K562 (cell line): ENCODE data around the gene EFNA5. TPM values are rescaled to one million over a fixed set of nuclear protein-coding genes. Genes with fewer than 3 reads are reported as not detected.

Experiments
- ATAC-seq: fragments of 200-7000 bp; cut with Tn5 transposase; 3 replicates; pipeline ENCODE4 v1.9.1; 2020; ENCODE audit warnings: moderate library complexity
- BruUV-seq: library from RNA; stranded (reverse); fragments of 400-500 nt; replicated peaks from 2 replicates; lab custom pipeline; 2021; lab: Mats Ljungman, UMichigan
- CTCF ChIA-PET: fragments of 300-600 bp; formaldehyde crosslinking; extraction: SDS; loops from one replicate; lab custom pipeline; 2021; ENCODE audit warnings: low intra/inter-chr PET ratio; lab: Yijun Ruan, JAX
- POLR2A ChIA-PET: fragments of 300-600, 350-650 bp; sonication (Branson Sonifier 250); formaldehyde crosslinking; extraction: SDS; loops from one replicate; lab custom pipeline; 2021; ENCODE audit warnings: antibody characterized with exemption, inconsistent platforms; lab: Yijun Ruan, JAX
- DNase-seq, 4 experiments: peaks; one replicate each; pipeline versions ENCODE4 v3.0.0 to v3.0.0-alpha.2; 2011 to 2018; ENCODE audit warnings: low spot score in 3 of 4, mixed read lengths in 3 of 4; ENCODE audit errors: extremely low read depth in 1 of 4
- FAIRE-seq: peaks from 2 replicates; lab custom pipeline; 2011; peaks lifted over from hg19 to GRCh38; lab: Jason Lieb, UNC
- H2AFZ ChIP-seq: 2 replicates; pipeline ENCODE4 v1.6.0; 2011; ENCODE audit warnings: low read depth, low read length, control low read depth, inconsistent platforms
- H3K27ac ChIP-seq: fragments of 200-600 bp; 3 replicates; pipeline ENCODE4 v1.8.0; 2011; ENCODE audit warnings: low read depth, mild to moderate bottlenecking, control low read depth, inconsistent platforms, low read length, moderate library complexity, mixed read lengths; ENCODE audit errors: extremely low read depth
- H3K27me3 ChIP-seq, 2 experiments: fragments of 300-600 bp in 1 of 2; 2 replicates in 1 of 2; 3 replicates in 1 of 2; pipeline versions ENCODE4 v1.6.0 to v1.8.0; 2011; ENCODE audit warnings: inconsistent platforms in 2 of 2, low read length in 2 of 2, mild to moderate bottlenecking in 1 of 2, mixed read lengths in 1 of 2, moderate library complexity in 1 of 2; ENCODE audit not compliant: control insufficient read depth in 2 of 2, insufficient read depth in 2 of 2
- H3K36me3 ChIP-seq: fragments of 300-600 bp; 3 replicates; pipeline ENCODE4 v1.8.0; 2011; ENCODE audit warnings: mild to moderate bottlenecking, low read length, inconsistent platforms; ENCODE audit not compliant: control insufficient read depth, insufficient read depth
- H3K4me1 ChIP-seq, 2 experiments: fragments of 200-600 bp in 1 of 2; replicated peaks in 1 of 2; 2 replicates in 1 of 2; 3 replicates in 1 of 2; pipeline versions ENCODE4 v1.5.1 to v1.8.0; 2011; ENCODE audit warnings: inconsistent platforms in 2 of 2, low read length in 2 of 2, mild to moderate bottlenecking in 1 of 2, mixed read lengths in 1 of 2, moderate library complexity in 1 of 2; ENCODE audit not compliant: control insufficient read depth in 2 of 2, insufficient read depth in 2 of 2
- H3K4me2 ChIP-seq: 2 replicates; pipeline ENCODE4 v1.6.1; 2011; ENCODE audit warnings: low read length, control low read depth, inconsistent platforms, mixed read lengths; ENCODE audit not compliant: insufficient read depth
- H3K4me3 ChIP-seq: fragments of 200-600 bp; sonication (generic), shearing (Covaris generic); 2 replicates; pipeline ENCODE4 v1.5.1; 2016; ENCODE audit warnings: control low read depth, inconsistent platforms
- H3K79me2 ChIP-seq: fragments of 200-600 bp; 3 replicates; pipeline ENCODE4 v1.8.0; 2011; ENCODE audit warnings: low read length, inconsistent platforms; ENCODE audit not compliant: control insufficient read depth, insufficient read depth
- H3K9ac ChIP-seq, 2 experiments: 2 replicates each; pipeline versions ENCODE4 v1.6.0 to v1.6.1; 2011; ENCODE audit warnings: low read depth in 2 of 2, low read length in 2 of 2, control low read depth in 1 of 2, inconsistent platforms in 1 of 2, mild to moderate bottlenecking in 1 of 2, mixed read lengths in 1 of 2; ENCODE audit not compliant: insufficient read depth in 1 of 2
- H3K9me1 ChIP-seq: one replicate; pipeline ENCODE4 v1.6.0; 2011; ENCODE audit warnings: inconsistent platforms, mild to moderate bottlenecking, low read length, moderate library complexity; ENCODE audit not compliant: control insufficient read depth, insufficient read depth
- H3K9me3 ChIP-seq: replicated peaks from 2 replicates; pipeline ENCODE4 v1.5.1; 2011; ENCODE audit warnings: low read depth, low read length, inconsistent platforms; ENCODE audit not compliant: control insufficient read depth, insufficient read depth
- H4K20me1 ChIP-seq: replicated peaks from 2 replicates; pipeline ENCODE4 v1.6.1; 2011; ENCODE audit warnings: low read length, inconsistent platforms, mixed read lengths; ENCODE audit not compliant: control insufficient read depth, insufficient read depth
- ARNT ChIP-seq, 2 experiments: fragments of 450-650 bp; IDR thresholded peaks; 2 replicates each; pipeline ENCODE4 v1.6.1; 2016; ENCODE audit warnings: mild to moderate bottlenecking in 1 of 2
- CEBPG ChIP-seq, 3 experiments: fragments of 200-800 bp in 1 of 3; sonication (Bioruptor generic) in 1 of 3; sonication (generic) in 1 of 3; formaldehyde crosslinking in 1 of 3; IDR thresholded peaks in 2 of 3; conservative IDR thresholded peaks in 1 of 3; 2 replicates each; pipeline versions ENCODE4 v1.6.1 to v1.8.0; 2016 to 2022; ENCODE audit warnings: missing compliant biosample characterization in 2 of 3, missing genetic modification characterization in 2 of 3, mild to moderate bottlenecking in 1 of 3, missing genetic modification reagents in 1 of 3
- GTF2A2 ChIP-seq: IDR thresholded peaks from 2 replicates; pipeline ENCODE4 v1.6.1; 2016; ENCODE audit warnings: mild to moderate bottlenecking, missing genetic modification characterization, missing compliant biosample characterization
- GTF2B ChIP-seq: IDR thresholded peaks from 2 replicates; pipeline ENCODE4 v1.6.1; 2011; ENCODE audit not compliant: insufficient read length; ENCODE audit errors: extremely low read depth
- ILK ChIP-seq: fragments of 450-650 bp; IDR thresholded peaks from 2 replicates; pipeline ENCODE4 v1.6.1; 2016; ENCODE audit warnings: missing genetic modification characterization, low read depth, mild to moderate bottlenecking, missing compliant biosample characterization, moderate library complexity, borderline replicate concordance
- KAT7 ChIP-seq: sonication (generic); formaldehyde crosslinking; IDR thresholded peaks from 2 replicates; pipeline ENCODE4 v1.8.0; 2022; ENCODE audit warnings: missing genetic modification reagents, mild to moderate bottlenecking, borderline replicate concordance
- KDM2B ChIP-seq: fragments of 250-450 bp; sonication (Bioruptor Pico); IDR thresholded peaks from 2 replicates; pipeline ENCODE4 v1.8.0; 2021; ENCODE audit warnings: mild to moderate bottlenecking, moderate library complexity
- NCOA4 ChIP-seq: fragments of 450-650 bp; IDR thresholded peaks from 2 replicates; pipeline ENCODE4 v1.6.1; 2018; ENCODE audit warnings: mild to moderate bottlenecking; ENCODE audit not compliant: partially characterized antibody
- POLR3G ChIP-seq: IDR thresholded peaks from 2 replicates; pipeline ENCODE4 v1.6.1; 2011; ENCODE audit not compliant: insufficient read length, insufficient replicate concordance; ENCODE audit errors: extremely low read depth
- PTRF ChIP-seq: fragments of 450-650 bp; IDR thresholded peaks from 2 replicates; pipeline ENCODE4 v1.6.1; 2016; ENCODE audit warnings: mild to moderate bottlenecking, missing genetic modification characterization, missing compliant biosample characterization
- SMAD1 ChIP-seq: fragments of 150-350 bp; IDR thresholded peaks from 2 replicates; pipeline ENCODE4 v1.6.1; 2014; ENCODE audit warnings: low read length, low read depth; ENCODE audit not compliant: partially characterized antibody
- SMARCE1 ChIP-seq: fragments of 450-650 bp; IDR thresholded peaks from 2 replicates; pipeline ENCODE4 v1.7.1; 2016; ENCODE audit warnings: mild to moderate bottlenecking
- SRSF3 ChIP-seq: fragments of 200-400 bp; formaldehyde crosslinking; IDR thresholded peaks from 2 replicates; pipeline ENCODE4 v1.6.1; 2016; ENCODE audit warnings: mild to moderate bottlenecking, low read length, moderate library complexity; ENCODE audit not compliant: insufficient read depth
- ZBED1 ChIP-seq: IDR thresholded peaks from 2 replicates; pipeline ENCODE4 v1.6.1; 2014
- ZBTB8A ChIP-seq: fragments of 450-650 bp; IDR thresholded peaks from 2 replicates; pipeline ENCODE4 v1.6.1; 2018; ENCODE audit warnings: mild to moderate bottlenecking, moderate library complexity; ENCODE audit not compliant: partially characterized antibody
- ZNF589 ChIP-seq: fragments of 200-800 bp; sonication (Bioruptor generic); IDR thresholded peaks from 2 replicates; pipeline ENCODE4 v1.6.1; 2016; ENCODE audit warnings: low read depth, missing genetic modification characterization, missing compliant biosample characterization
- WGBS: fragments of 100-300 bp; shearing (Covaris generic); methylation state at CpG from one replicate; pipeline ENCODE4 v1.1.6; 2016; ENCODE audit warnings: low coverage, mixed read lengths; ENCODE audit not compliant: insufficient coverage; ENCODE audit errors: missing lambda C conversion rate; 5-methylcytosine and 5-hydroxymethylcytosine counted together
- in situ Hi-C: fragments of 300-500 bp; cut with MboI; formaldehyde crosslinking; loops from 4 replicates; pipeline ENCODE4 v1.15.0; 2018; ENCODE audit warnings: inconsistent platforms, mixed read lengths
- intact Hi-C: fragments of 100-400 bp; cut with micrococcal nuclease; formaldehyde crosslinking; loops from 2 replicates; pipeline ENCODE4 v1.14.2; 2022
- polyA plus RNA-seq, 8 experiments: library from polyadenylated mRNA; depleted of rRNA in 4 of 8; stranded (reverse) in 5 of 8; unstranded in 3 of 8; fragments of >200 nt; fragmentation: Nextera tagmentation in 2 of 8; fragmentation: Illumina TruSeq in 1 of 8; extraction: Ambion mirVana in 2 of 8; extraction: Trizol in 1 of 8; gene quantifications; 2 replicates each; pipeline versions ENCODE4 v1.2.1 to v1.2.3, GENCODE V29; 2011 to 2014; ENCODE audit warnings: inconsistent platforms in 1 of 8, missing spikeins in 1 of 8
- total RNA-seq, 7 experiments: library from RNA; depleted of rRNA in 6 of 7; stranded (reverse); fragments of >200 nt in 6 of 7; fragmentation: Illumina TruSeq in 2 of 7; extraction: Trizol in 2 of 7; gene quantifications; 2 replicates each; pipeline versions ENCODE4 v1.2.1 to v1.2.3, GENCODE V29; 2011 to 2021; ENCODE audit warnings: low replicate concordance in 1 of 7
- TF ChIP-seq, protein P1 (sequence below): fragments of 250-450 bp; sonication (Bioruptor Pico); IDR thresholded peaks from 2 replicates; pipeline ENCODE4 v1.4.0; 2020; ENCODE audit warnings: mild to moderate bottlenecking
- TF ChIP-seq, protein P2 (sequence below): fragments of 250-450 bp; sonication (Bioruptor Pico); IDR thresholded peaks from 2 replicates; pipeline ENCODE4 v1.4.0; 2020; ENCODE audit warnings: borderline replicate concordance

EFNA5 gene
- total and polyA plus RNA-seq, 9 of the 15 experiments (the other 6 are each of a cell fraction or from before 2014, with no cell fraction given) = 0.20 TPM; not detected in 8

DNA sequence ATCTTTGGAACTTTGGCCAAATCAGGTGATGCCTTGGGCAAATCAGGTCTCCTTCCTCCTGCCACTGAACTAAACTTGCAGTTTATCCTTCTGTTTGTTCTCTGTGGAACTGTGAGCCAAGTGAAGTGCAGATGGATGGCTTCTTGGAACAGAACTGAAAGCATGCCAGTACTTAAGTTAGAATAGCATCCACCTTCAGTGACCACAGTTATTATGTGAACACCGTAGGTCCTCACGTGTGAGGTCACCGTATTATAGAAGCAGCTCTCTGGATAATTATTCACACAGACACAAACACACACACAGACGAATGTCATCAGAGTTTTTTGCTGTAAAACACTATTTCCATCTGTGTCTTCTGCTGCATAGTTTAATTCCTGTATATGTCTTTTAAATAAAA is 162.6 kb downstream of the EFNA5 start:
- H3K9me1 ChIP-seq = no peaks in the 10 kb centered on the region
- H3K9me3 ChIP-seq = no peaks in the 10 kb centered on the region
- CTCF ChIA-PET = no interaction called here
- in situ Hi-C loops (no loop called here), intact Hi-C loops (no loop called here)
- H4K20me1 ChIP-seq = no peaks in the 10 kb centered on the region
- POLR2A ChIA-PET = no interaction called here
- no peak overlapping the region for H3K27ac ChIP-seq
- H3K27me3 ChIP-seq = no peaks in the 10 kb centered on the region
- H3K79me2 ChIP-seq = no peaks in the 10 kb centered on the region
- WGBS = 5% methylated on average over 4 of the region's 4 CpGs
- no peaks in the 10 kb centered on the region for H3K36me3 ChIP-seq
- H3K4me1 ChIP-seq = no peaks in the 10 kb centered on the region
- H3K4me3 ChIP-seq = no peak overlapping the region
- no peak overlapping the region for H3K9ac ChIP-seq
- no TSS peak for BruUV-seq
- no peak overlapping the region for H2AFZ ChIP-seq
- no peak overlapping the region for H3K4me2 ChIP-seq
- no peak for DNase-seq
- no peak for FAIRE-seq
- no peak for ATAC-seq
- TF ChIP-seq ILK (tag) (no peak), NCOA4 (no peak), CEBPG (CRISPR knock-in tag; IDR thresholded peaks at IDR 0.05) (no peak), CEBPG (tag; conservative IDR thresholded peaks at IDR 0.05 in 1 of 2, IDR thresholded peaks at IDR 0.05 in 1 of 2) (no peak), ARNT (IDR thresholded peaks at IDR 0.05) (no peak), KDM2B (no peak), POLR3G (no peak), GTF2B (no peak), ZNF589 (no peak), ZBTB8A (no peak), ZBED1 (no peak), KAT7 (CRISPR knock-in tag) (no peak), SMARCE1 (no peak), PTRF (tag) (no peak), SRSF3 (no peak), GTF2A2 (tag) (no peak), SMAD1 (no peak)
- TF ChIP-seq, protein P1, sequence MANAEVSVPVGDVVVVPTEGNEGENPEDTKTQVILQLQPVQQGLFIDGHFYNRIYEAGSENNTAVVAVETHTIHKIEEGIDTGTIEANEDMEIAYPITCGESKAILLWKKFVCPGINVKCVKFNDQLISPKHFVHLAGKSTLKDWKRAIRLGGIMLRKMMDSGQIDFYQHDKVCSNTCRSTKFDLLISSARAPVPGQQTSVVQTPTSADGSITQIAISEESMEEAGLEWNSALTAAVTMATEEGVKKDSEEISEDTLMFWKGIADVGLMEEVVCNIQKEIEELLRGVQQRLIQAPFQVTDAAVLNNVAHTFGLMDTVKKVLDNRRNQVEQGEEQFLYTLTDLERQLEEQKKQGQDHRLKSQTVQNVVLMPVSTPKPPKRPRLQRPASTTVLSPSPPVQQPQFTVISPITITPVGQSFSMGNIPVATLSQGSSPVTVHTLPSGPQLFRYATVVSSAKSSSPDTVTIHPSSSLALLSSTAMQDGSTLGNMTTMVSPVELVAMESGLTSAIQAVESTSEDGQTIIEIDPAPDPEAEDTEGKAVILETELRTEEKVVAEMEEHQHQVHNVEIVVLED (CRISPR knock-in tag) = no peak
- TF ChIP-seq, protein P2, sequence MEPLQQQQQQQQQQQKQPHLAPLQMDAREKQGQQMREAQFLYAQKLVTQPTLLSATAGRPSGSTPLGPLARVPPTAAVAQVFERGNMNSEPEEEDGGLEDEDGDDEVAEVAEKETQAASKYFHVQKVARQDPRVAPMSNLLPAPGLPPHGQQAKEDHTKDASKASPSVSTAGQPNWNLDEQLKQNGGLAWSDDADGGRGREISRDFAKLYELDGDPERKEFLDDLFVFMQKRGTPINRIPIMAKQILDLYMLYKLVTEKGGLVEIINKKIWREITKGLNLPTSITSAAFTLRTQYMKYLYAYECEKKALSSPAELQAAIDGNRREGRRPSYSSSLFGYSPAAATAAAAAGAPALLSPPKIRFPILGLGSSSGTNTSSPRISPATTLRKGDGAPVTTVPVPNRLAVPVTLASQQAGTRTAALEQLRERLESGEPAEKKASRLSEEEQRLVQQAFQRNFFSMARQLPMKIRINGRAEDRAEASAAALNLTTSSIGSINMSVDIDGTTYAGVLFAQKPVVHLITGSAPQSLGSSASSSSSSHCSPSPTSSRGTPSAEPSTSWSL = no peak
